GM19099 (cell line): ENCODE measurements around the gene C11orf86.

Experiments
- POLR2A ChIP-seq: IDR thresholded peaks from 3 replicates; pipeline ENCODE4 v1.6.1; 2011; ENCODE audit warnings: low read depth; ENCODE audit not compliant: insufficient read length; ENCODE audit errors: extremely low read depth

Gene C11orf86

DNA sequence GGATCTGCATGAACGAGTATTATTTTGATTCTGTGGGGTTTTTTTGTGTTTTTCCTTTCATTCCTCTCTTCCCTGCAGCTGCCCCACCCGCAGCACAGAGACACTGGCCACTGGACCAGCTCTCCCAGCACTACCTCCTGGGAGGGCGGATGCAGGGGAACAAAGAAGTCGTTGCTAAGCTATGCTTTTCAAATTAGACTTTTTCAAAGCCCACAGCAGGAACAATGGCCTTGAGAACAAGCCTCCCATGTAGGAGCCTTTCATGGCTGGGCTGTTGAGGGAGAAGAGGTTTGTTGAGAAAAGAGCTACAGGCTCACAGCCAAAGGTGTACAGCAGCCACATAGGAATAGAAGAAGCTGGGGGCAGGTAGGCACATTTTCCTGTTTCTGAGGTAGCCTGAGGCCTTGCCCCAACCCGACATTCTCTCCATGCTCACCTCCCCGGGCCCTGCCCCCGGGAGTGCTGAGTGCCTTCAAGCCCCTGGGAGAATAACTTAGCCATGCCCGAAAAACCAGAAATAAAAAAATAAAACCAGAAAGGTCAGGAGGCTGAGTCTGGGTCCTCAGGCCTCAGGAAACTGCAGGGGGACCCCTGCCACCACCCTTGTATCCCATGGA is 27.3 kb downstream of the C11orf86 start:
- TF ChIP-seq POLR2A = no peak

DNA sequence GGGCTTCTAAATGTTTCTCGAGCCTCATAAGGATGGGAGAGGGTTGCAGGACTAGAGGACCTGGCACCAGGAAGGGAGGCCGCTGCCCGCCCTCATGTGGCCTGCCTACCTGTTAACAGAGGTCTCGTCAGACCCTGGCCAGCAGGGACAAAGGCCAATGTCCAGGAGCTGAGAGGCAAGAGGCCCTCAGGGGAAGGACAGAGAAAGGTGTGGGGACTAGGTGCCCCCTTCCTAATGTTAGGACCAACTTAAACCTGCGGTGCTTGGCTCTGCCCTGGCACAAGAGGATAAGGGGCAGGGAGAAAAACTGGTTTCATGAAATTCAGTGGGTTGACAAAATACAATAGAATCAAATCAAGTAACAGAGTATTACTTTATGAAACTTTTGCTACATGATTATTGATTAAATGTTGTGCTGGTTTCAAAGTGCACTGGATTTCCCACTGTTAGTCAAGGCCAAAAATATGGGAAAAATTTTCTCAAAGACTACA is 27.9 kb downstream of the C11orf86 start:
- TF ChIP-seq POLR2A = no peak

DNA sequence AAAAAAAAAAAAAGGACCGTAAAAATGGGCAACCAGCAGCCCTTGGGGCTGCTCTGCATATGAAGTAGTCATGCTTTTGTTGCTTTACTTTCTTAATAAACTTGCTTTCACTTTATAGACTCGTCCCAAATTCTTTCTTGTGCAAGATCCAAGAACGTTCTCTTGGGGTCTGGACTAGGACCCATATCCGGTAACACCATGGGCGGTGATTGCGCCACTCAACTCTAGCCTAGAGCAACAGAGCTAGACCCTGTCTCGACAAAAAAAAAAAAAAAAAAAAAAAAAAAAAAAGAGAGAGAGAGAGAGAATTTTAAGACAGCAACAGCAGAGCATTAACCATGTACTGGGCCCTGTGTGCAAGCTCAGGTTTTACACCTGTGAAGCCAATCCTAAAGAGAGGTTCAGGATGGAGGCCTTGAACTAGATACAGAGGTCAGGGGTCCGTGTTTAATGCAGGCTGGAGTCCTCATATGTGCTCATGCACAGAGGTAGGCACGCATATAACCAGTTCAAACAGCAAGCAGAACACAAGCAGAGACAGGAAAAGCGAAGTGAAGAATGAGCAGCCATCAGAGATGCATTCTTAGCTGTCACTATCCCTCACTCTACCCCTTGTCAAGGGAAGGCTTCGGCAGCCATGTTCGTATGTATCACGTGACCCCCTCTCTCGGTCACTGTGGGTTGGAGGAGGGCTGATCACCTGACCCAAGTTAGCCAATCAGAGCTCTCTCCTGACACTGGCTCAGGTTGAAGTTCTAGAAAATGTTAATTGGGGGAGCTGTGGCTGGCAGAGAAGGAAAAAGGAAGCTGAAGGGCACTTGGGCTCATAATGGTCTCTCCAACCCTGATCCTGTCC is 31.2 kb downstream of the C11orf86 start:
- no peak for TF ChIP-seq POLR2A

DNA sequence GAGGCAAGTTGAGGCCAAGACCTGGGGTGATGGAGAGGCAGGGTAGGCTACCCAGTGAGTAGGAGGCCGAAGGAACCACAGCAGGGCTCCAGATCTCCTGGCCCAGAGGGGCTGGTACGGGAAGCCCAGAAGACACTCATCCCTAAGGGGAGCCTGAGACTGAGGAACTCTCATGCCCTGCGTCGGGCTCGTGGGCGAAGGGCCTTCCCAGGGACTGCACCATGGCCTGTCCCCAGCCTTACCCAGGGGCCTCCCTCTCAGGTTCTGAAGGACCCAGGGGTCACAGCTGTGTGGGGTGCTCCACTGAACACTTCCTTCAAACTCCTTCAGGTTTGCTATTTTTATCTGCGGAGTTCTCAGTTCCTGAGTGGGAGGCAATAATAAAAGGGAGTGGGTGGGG is 32.0 kb downstream of the C11orf86 start:
- TF ChIP-seq POLR2A = no peak

DNA sequence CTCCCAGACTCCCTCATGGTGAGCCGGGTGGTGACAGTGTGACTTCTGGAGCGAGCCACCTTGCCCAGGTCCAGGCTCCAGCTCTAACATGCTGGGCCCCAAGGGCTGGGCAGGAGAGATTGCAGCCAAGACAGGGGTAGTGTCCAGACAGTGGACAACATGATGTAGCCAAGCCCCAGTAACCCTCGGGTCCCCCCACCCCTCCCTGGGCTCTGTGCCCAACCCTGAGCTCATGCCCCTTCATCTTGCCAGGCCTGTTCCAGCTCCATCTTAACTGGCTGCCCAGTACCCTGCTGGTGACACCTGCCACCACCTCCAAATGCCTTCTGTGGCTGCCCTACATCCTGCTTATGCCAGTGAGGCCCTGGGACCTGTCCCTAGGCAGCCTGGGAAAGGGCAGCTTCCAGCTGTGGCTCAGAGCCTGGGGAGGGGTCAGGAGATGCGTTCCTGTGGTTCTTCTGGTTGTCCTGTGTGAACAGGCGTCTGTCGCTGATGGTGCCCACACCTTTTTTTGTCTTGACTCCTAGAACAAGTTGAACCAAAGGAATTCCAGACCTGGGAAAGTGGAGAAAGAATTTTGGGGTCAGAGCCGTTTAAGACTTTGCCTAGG is 35.3 kb downstream of the C11orf86 start:
- no peak for TF ChIP-seq POLR2A

DNA sequence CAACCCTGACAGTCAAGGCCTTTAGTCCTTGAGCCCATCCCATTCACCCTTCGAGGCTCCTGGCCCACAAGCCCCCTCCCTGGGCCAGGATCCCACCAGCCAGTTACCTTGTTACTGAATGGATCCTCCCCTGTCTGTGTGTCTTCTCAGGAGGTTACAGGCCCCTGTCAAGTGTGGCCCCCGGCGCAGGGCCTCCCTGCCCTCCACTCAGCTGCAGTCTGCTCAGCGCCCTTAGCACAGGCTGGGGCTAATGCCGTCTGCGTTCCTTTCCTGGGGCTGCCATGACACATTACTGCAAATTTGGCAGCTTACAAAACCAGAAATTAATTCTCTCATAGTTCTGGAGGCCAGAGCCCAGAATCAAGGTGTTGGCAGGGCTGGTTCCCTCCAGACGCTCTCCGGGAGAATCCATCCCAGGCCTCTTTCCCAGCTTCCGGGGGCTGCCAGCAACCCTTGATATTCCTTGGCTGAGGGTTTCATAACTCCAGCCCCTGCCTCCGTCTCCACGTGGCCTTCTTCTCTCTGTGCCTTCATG is 38.5 kb downstream of the C11orf86 start:
- TF ChIP-seq POLR2A = no peak

DNA sequence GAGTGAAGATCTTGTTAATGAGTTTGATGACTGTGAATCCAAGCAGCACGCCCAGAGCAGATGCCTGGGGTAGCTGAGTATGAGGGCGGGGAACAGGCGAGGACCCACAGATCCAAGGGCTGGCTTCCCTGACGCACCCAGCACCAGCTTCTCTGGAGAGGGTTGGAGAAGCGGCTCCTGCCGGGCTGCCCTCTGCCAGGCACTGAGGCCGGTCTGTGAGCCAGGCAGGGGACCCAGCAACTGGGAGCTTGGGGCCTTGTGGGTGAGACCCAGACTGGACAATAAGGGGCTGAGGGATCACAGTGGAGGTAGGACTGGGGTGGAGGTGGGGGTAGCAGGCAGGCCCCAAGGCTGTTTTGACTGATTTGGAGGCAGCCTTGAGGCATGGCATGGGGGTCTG is 39.2 kb downstream of the C11orf86 start:
- TF ChIP-seq POLR2A = no peak

DNA sequence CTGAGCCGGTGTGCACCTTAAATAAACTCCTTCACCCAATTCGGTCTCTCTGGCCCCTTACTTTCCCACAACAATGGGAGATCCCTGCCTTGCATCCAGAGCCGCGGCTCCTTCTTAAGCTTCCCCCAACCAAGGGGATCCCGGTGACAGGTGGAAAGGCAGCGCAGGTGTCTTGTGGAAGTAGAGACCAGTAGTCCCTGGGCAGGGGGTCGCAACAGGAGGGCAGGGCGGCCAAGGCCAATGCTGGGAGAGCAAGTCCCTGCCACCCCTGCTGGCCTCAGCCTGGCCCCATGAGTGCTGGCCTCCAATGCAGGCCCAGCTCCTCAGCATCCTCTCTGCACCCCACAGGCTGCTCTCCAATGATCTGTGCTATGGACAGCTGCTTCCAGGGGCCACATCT is 39.9 kb downstream of the C11orf86 start:
- no peak for TF ChIP-seq POLR2A

DNA sequence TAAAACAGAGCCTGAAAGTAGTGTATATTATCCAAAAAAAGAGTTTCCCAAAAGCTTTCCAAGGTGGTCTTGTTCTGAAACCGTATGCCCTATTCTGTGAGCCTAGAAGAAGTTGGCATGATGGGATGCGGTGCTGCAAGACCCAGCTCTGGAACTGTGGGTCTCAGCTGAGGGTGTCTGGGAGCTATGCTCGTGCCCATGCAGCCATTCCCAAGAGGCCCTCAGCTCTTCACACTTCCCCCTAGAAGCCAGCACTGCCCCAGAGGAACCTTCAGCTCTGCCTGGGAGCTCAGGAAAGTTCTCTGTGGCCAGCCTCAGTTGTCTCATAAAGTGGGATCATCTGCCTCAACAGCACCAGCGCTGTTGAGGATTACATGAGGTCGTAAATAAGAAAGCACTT is 41.4 kb downstream of the C11orf86 start:
- no peak for TF ChIP-seq POLR2A

DNA sequence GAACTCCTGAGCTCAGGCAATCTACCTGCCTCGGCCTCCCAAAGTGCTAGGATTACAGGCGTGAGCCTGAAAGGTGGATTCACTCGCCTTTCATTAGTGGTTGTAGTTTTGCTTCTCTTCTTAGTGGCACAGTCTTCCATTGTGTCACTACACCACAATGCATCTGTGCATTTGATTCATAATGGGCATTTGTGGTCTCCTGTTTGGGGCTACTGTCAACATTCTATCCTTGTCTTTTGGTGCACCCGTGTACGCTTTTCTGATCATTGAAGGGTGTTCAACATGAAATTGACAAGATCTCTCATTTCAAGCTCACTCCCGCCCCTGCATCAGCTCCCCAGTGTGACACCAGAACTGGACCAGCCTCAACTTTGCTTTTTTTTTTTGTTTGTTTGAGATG is 45.8 kb downstream of the C11orf86 start:
- no peak for TF ChIP-seq POLR2A

DNA sequence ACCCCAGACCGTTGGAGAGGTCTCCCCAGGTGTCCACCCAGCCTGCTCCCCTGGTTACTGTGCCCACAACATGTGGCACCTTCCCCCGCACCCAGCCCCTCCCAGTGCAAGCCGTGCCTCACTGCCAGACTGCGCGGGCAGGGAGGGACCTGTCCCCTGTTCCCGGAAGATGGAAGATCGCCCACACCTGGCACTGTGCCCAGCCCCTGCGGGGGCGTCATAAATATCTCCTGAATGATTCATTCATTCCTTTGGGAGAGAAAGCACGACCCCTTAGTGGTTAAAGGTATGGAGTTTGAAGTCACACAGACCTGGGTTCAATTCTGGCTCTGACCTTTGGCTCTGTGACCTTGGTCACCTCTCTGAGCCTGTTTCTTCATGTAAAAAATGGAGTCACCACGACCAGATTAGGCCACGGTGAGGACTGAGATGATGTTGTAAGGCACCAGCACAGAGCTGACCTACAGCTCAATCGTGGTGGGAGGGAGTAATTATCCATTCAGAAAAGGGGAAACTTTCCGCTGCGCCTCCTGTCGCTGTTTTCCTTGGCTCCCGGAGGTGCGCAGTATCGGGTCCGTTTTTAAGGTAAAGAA is 47.3 kb downstream of the C11orf86 start:
- TF ChIP-seq POLR2A = no peak

DNA sequence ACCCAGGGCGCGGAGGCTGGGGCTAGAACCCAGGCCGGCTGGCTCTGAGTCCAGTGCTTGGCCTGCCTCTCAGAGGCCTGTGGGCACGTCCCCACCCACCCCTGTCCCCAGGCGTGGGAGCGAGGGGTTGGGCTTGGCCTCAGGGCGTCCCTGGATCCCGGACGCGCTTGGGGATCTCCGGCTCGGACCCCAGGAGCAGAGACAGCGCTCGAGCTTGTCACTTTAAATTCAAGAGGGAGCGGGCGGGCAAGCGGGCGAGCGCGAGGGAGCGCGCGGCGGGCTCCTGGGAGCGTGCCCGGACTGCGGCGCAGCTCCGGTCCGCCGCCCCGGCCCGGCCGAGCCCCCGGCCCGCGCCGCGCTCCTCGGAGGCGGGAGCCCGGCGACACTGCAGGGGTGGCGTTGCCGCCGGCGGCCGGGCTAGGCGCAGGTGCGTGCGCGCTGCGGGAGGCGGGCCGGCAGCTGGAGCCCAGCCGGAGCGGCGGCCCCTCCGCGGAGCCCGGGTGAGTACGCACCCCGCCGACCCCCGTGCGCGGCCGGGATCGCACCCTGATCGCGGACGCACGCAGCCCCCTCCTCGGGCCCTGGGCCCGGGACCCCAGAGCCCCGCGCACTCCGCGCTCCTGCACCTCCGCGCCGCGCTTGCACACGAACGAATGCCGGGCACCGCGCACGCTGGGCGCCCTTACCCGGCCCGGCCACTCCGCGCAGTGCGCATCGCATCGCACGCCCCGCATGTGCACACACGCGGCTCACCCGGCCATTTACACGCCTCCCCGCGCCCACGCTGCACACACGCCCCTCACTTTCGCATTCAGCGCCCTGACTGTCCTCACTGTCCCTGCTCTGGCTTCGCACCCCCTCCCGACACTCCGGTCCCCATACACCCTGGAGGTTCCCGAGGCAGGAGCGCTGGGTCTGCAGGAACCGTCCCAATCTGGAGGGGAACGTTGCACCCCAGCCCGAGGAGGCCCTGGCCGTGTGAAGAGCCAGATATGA is 48.2 kb downstream of the C11orf86 start, which contains the start of gene SYT12:
SYT12 (plus strand) TSS at position 174 of the 996 bp plus-strand sequence. CDS start 7,011 bp downstream, outside the sequence.
- TF ChIP-seq POLR2A = no peak

DNA sequence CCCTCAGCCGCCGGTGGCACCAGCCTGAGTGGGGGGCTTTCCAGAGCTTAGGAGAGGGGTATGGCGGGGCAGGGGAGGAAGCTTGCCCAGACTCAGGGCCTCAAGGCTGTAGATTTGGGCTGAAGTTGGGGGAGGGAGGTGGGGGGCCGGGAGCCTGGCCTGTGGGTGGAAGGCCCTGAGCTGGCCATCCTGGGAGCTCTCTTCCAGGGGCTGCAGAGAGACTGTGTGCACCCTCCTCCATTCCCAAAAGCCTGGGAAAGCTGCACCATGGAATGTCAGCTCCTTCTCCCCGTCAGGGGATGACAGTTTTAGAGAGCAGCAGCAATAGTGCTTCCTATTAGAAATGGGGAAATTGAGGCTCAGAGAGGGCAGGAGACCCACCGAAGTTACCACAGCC is 48.9 kb downstream of the C11orf86 start:
- no peak for TF ChIP-seq POLR2A

DNA sequence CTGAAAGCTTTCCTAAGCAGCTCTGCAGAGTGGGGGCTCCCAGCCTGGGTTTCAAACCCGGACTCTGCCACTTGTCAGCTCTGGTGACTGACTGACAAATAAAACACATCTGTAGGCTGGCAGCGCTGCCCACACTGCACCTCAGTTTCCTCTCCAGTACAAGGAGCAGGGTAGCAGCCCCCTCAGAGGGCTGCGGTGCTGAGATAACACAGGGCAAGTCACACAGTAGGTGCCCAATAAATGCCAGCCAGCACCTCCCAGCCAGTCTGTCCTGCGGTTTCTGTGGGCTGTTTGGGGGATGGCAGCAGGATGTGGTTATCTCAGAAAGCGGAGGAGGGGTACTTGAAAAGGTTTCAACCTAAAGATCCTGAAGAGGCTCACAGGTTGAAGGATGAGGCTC is 49.3 kb downstream of the C11orf86 start:
- no peak for TF ChIP-seq POLR2A
